IPS-18a (cell line): ENCODE data around the gene PPP1R16B.

ENCODE experiments used
- H3K27ac ChIP-seq: one replicate; pipeline ENCODE4 v1.5.1; 2013; ENCODE audit warnings: low read length
- H3K27me3 ChIP-seq: one replicate; pipeline ENCODE4 v1.6.1; 2013; ENCODE audit warnings: mild to moderate bottlenecking, low read length; ENCODE audit not compliant: control insufficient read depth, insufficient read depth
- H3K36me3 ChIP-seq: one replicate; pipeline ENCODE4 v1.6.1; 2013; ENCODE audit warnings: low read depth, low read length; ENCODE audit not compliant: control insufficient read depth
- H3K4me1 ChIP-seq: one replicate; pipeline ENCODE4 v1.6.1; 2013; ENCODE audit warnings: low read depth, low read length; ENCODE audit not compliant: control insufficient read depth
- H3K4me3 ChIP-seq: one replicate; pipeline ENCODE4 v1.5.1; 2013; ENCODE audit warnings: low read length
- H3K9ac ChIP-seq: one replicate; pipeline ENCODE4 v1.6.1; 2013; ENCODE audit warnings: mild to moderate bottlenecking, low read length, moderate library complexity
- H3K9me3 ChIP-seq: one replicate; pipeline ENCODE4 v1.6.1; 2013; ENCODE audit warnings: low read depth, low read length; ENCODE audit not compliant: control insufficient read depth

Gene PPP1R16B

GRCh38 chr20:38895098-38895949 lies 89.8 kb downstream of the PPP1R16B start:
- no peak overlapping the region for H3K9ac ChIP-seq
- peaks cover 10% of the 10 kb centered on the region for H3K4me1 ChIP-seq
- H3K4me3 ChIP-seq = no peak overlapping the region
- no peaks in the 10 kb centered on the region for H3K27me3 ChIP-seq
- no peaks in the 10 kb centered on the region for H3K9me3 ChIP-seq
- no peaks in the 10 kb centered on the region for H3K36me3 ChIP-seq
- H3K27ac ChIP-seq = no peak overlapping the region

GRCh38 chr20:38896009-38896594 lies 90.6 kb downstream of the PPP1R16B start:
- H3K9me3 ChIP-seq = no peaks in the 10 kb centered on the region
- H3K27me3 ChIP-seq = no peaks in the 10 kb centered on the region
- no peak overlapping the region for H3K27ac ChIP-seq
- H3K4me3 ChIP-seq = no peak overlapping the region
- peaks cover 10% of the 10 kb centered on the region for H3K4me1 ChIP-seq
- H3K36me3 ChIP-seq = no peaks in the 10 kb centered on the region
- no peak overlapping the region for H3K9ac ChIP-seq

- H3K4me3 ChIP-seq = no peak overlapping the region
- no peaks in the 10 kb centered on the region for H3K9me3 ChIP-seq
- no peaks in the 10 kb centered on the region for H3K27me3 ChIP-seq
- peaks cover 10% of the 10 kb centered on the region for H3K4me1 ChIP-seq
- no peak overlapping the region for H3K27ac ChIP-seq
- no peaks in the 10 kb centered on the region for H3K36me3 ChIP-seq
- no peak overlapping the region for H3K9ac ChIP-seq
Observed at GRCh38 chr20:38897267-38897666, 91.8 kb downstream of the PPP1R16B start.

GRCh38 chr20:38900606-38901005 lies 95.1 kb downstream of the PPP1R16B start:
- H3K9ac ChIP-seq = no peak overlapping the region
- no peak overlapping the region for H3K4me3 ChIP-seq
- H3K4me1 ChIP-seq = no peaks in the 10 kb centered on the region
- no peaks in the 10 kb centered on the region for H3K27me3 ChIP-seq
- no peaks in the 10 kb centered on the region for H3K9me3 ChIP-seq
- H3K27ac ChIP-seq = no peak overlapping the region
- H3K36me3 ChIP-seq = no peaks in the 10 kb centered on the region

- Histone ChIP-seq H3K9ac (no peak overlapping the region), H3K4me1 (no peaks in the 10 kb centered on the region), H3K9me3 (no peaks in the 10 kb centered on the region), H3K27me3 (no peaks in the 10 kb centered on the region), H3K27ac (no peak overlapping the region), H3K36me3 (no peaks in the 10 kb centered on the region), H3K4me3 (no peak overlapping the region)
Observed at GRCh38 chr20:38902601-38903000, 97.1 kb downstream of the PPP1R16B start.

- H3K4me3 ChIP-seq = no peak overlapping the region
- H3K36me3 ChIP-seq = no peaks in the 10 kb centered on the region
- H3K4me1 ChIP-seq = no peaks in the 10 kb centered on the region
- no peaks in the 10 kb centered on the region for H3K9me3 ChIP-seq
- H3K27ac ChIP-seq = no peak overlapping the region
- no peaks in the 10 kb centered on the region for H3K27me3 ChIP-seq
- H3K9ac ChIP-seq = no peak overlapping the region
Observed at GRCh38 chr20:38903335-38903734, 97.8 kb downstream of the PPP1R16B start.

GRCh38 chr20:38905375-38905774 lies 99.9 kb downstream of the PPP1R16B start:
- no peaks in the 10 kb centered on the region for H3K4me1 ChIP-seq
- H3K36me3 ChIP-seq = no peaks in the 10 kb centered on the region
- no peak overlapping the region for H3K27ac ChIP-seq
- H3K27me3 ChIP-seq = no peaks in the 10 kb centered on the region
- no peaks in the 10 kb centered on the region for H3K9me3 ChIP-seq
- H3K4me3 ChIP-seq = no peak overlapping the region
- no peak overlapping the region for H3K9ac ChIP-seq

- H3K27me3 ChIP-seq = no peaks in the 10 kb centered on the region
- H3K36me3 ChIP-seq = no peaks in the 10 kb centered on the region
Observed at GRCh38 chr20:38907918-38908677, 102.6 kb downstream of the PPP1R16B start.

GRCh38 chr20:38915355-38915754 lies 109.9 kb downstream of the PPP1R16B start:
- Histone ChIP-seq H3K27me3 (no peaks in the 10 kb centered on the region), H3K9ac (no peak overlapping the region), H3K36me3 (no peaks in the 10 kb centered on the region), H3K9me3 (no peaks in the 10 kb centered on the region), H3K4me1 (no peaks in the 10 kb centered on the region), H3K27ac (no peak overlapping the region), H3K4me3 (no peak overlapping the region)

More at GRCh38 chr20:38907918-38908677, 102.6 kb downstream of the PPP1R16B start:
- Histone ChIP-seq H3K9me3 (no peaks in the 10 kb centered on the region), H3K4me1 (no peaks in the 10 kb centered on the region), H3K27ac (no peak overlapping the region), H3K9ac (no peak overlapping the region), H3K4me3 (no peak overlapping the region)

GRCh38 chr20:38917657-38918056 lies 112.2 kb downstream of the PPP1R16B start:
- no peaks in the 10 kb centered on the region for H3K9me3 ChIP-seq
- no peak overlapping the region for H3K27ac ChIP-seq
- no peaks in the 10 kb centered on the region for H3K4me1 ChIP-seq
- no peaks in the 10 kb centered on the region for H3K27me3 ChIP-seq
- no peaks in the 10 kb centered on the region for H3K36me3 ChIP-seq
- H3K9ac ChIP-seq = no peak overlapping the region
- no peak overlapping the region for H3K4me3 ChIP-seq

GRCh38 chr20:38918172-38918571 lies 112.7 kb downstream of the PPP1R16B start:
- no peak overlapping the region for H3K9ac ChIP-seq
- no peak overlapping the region for H3K27ac ChIP-seq
- no peaks in the 10 kb centered on the region for H3K4me1 ChIP-seq
- H3K27me3 ChIP-seq = no peaks in the 10 kb centered on the region
- H3K9me3 ChIP-seq = no peaks in the 10 kb centered on the region
- no peaks in the 10 kb centered on the region for H3K36me3 ChIP-seq
- no peak overlapping the region for H3K4me3 ChIP-seq
